GM12878 (cell line): ENCODE results near the gene NCBP2L. TPM values are rescaled to one million over a fixed set of nuclear protein-coding genes. Genes with fewer than 3 reads are reported as not detected.

Experiments used
- ATAC-seq: fragments of 200-7000 bp; cut with Tn5 transposase; 3 replicates; pipeline ENCODE4 v1.9.1; 2020; ENCODE audit warnings: mild to moderate bottlenecking, moderate library complexity
- BruUV-seq: library from RNA; stranded (reverse); fragments of 400-500 nt; replicated peaks from 2 replicates; lab custom pipeline; 2021; lab: Mats Ljungman, UMichigan
- CTCF ChIA-PET: fragments of 300-600 bp; sonication (Branson Sonifier 250); formaldehyde crosslinking; extraction: SDS; loops from one replicate; lab custom pipeline; 2021; ENCODE audit warnings: inconsistent platforms; lab: Yijun Ruan, JAX
- POLR2A ChIA-PET: fragments of 350-600 bp; formaldehyde crosslinking; extraction: SDS; loops from one replicate; lab custom pipeline; 2021; ENCODE audit warnings: inconsistent platforms; lab: Charles Lee
- RAD21 ChIA-PET: fragments of 300-600 bp; sonication (Branson Sonifier 250); formaldehyde crosslinking; loops from one replicate; lab custom pipeline; 2023; ENCODE audit warnings: antibody characterized with exemption; ENCODE audit not compliant: unreplicated experiment; lab: Charles Lee
- SMC1A ChIA-PET: fragments of 300-600 bp; sonication (Branson Sonifier 250); formaldehyde crosslinking; loops from one replicate; lab custom pipeline; 2023; ENCODE audit not compliant: unreplicated experiment, uncharacterized antibody; lab: Charles Lee
- DNase-seq: peaks from one replicate; pipeline ENCODE4 v3.0.0-alpha.2; 2011; ENCODE audit warnings: low read depth, low spot score
- FAIRE-seq: peaks from 3 replicates; lab custom pipeline; 2011; peaks lifted over from hg19 to GRCh38; lab: Jason Lieb, UNC
- H2AFZ ChIP-seq: 2 replicates; pipeline ENCODE4 v1.6.0; 2011; ENCODE audit warnings: low read depth, low read length, control low read depth; ENCODE audit not compliant: control insufficient read depth
- H3K27ac ChIP-seq: 2 replicates; pipeline ENCODE4 v1.5.1; 2011; ENCODE audit warnings: control low read depth; ENCODE audit not compliant: control insufficient read depth, insufficient read depth
- H3K27me3 ChIP-seq, 2 experiments: replicated peaks in 1 of 2; 2 replicates each; pipeline versions ENCODE4 v1.6.0 to v1.6.1; 2011; ENCODE audit warnings: low read length in 1 of 2; ENCODE audit not compliant: control insufficient read depth in 2 of 2, insufficient read depth in 2 of 2
- H3K36me3 ChIP-seq, 2 experiments: 2 replicates each; pipeline ENCODE4 v1.5.1; 2011; ENCODE audit warnings: low read length in 1 of 2; ENCODE audit not compliant: control insufficient read depth in 2 of 2, insufficient read depth in 2 of 2
- H3K4me1 ChIP-seq: 2 replicates; pipeline ENCODE4 v1.6.1; 2011; ENCODE audit warnings: mild to moderate bottlenecking, low read length, moderate library complexity, mixed read lengths; ENCODE audit not compliant: control insufficient read depth, insufficient read depth
- H3K4me2 ChIP-seq: 2 replicates; pipeline ENCODE4 v1.6.0; 2011; ENCODE audit warnings: control low read depth; ENCODE audit not compliant: control insufficient read depth, insufficient read depth
- H3K4me3 ChIP-seq: fragments of 200-600 bp; sonication (generic); 2 replicates; pipeline ENCODE4 v1.5.1; 2016
- H3K79me2 ChIP-seq: 2 replicates; pipeline ENCODE4 v1.6.0; 2011; ENCODE audit warnings: low read length; ENCODE audit not compliant: control insufficient read depth, insufficient read depth
- H3K9ac ChIP-seq: 2 replicates; pipeline ENCODE4 v1.8.0; 2011; ENCODE audit warnings: low read length, control low read depth, mixed read lengths; ENCODE audit not compliant: control insufficient read depth, insufficient read depth
- H3K9me3 ChIP-seq: replicated peaks from 3 replicates; pipeline ENCODE4 v1.5.1; 2011; ENCODE audit warnings: mild to moderate bottlenecking, low read length; ENCODE audit not compliant: control insufficient read depth, insufficient read depth
- H4K20me1 ChIP-seq: 2 replicates; pipeline ENCODE4 v1.6.0; 2011; ENCODE audit not compliant: control insufficient read depth, insufficient read depth
- CHD4 ChIP-seq: fragments of 200-600 bp; sonication (generic); IDR thresholded peaks from 2 replicates; pipeline ENCODE4 v1.6.1; 2016; ENCODE audit warnings: mild to moderate bottlenecking
- E4F1 ChIP-seq: fragments of 450-650 bp; IDR thresholded peaks from 2 replicates; pipeline ENCODE4 v1.6.1; 2018; ENCODE audit warnings: borderline replicate concordance, mild to moderate bottlenecking; ENCODE audit not compliant: partially characterized antibody
- NR2C1 ChIP-seq: fragments of 450-650 bp; IDR thresholded peaks from 2 replicates; pipeline ENCODE4 v1.6.1; 2017; ENCODE audit warnings: antibody characterized with exemption, mild to moderate bottlenecking, moderate library complexity
- POU2F2 ChIP-seq: IDR thresholded peaks from 3 replicates; pipeline ENCODE4 v1.6.1; 2011; ENCODE audit warnings: low read depth, mild to moderate bottlenecking, low read length, borderline replicate concordance
- ZSCAN29 ChIP-seq: fragments of 450-650 bp; IDR thresholded peaks from 2 replicates; pipeline ENCODE4 v1.6.1; 2017; ENCODE audit warnings: mild to moderate bottlenecking, moderate library complexity
- WGBS: methylation state at CpG from one replicate; pipeline ENCODE4 v1.1.6; 2016; ENCODE audit warnings: low lambda C conversion rate; ENCODE audit not compliant: insufficient replicate concordance, insufficient coverage; ENCODE audit errors: missing lambda C conversion rate; 5-methylcytosine and 5-hydroxymethylcytosine counted together
- in situ Hi-C: fragments of 300-500 bp; cut with MboI; formaldehyde crosslinking; loops from 9 replicates; pipeline ENCODE4 v1.14.3; 2018; ENCODE audit warnings: mixed read lengths
- intact Hi-C: fragments of 100-400 bp; cut with micrococcal nuclease; formaldehyde crosslinking; loops from one replicate; pipeline ENCODE4 v1.14.2; 2022; ENCODE audit not compliant: unreplicated experiment
- polyA plus RNA-seq, 11 experiments: library from polyadenylated mRNA; depleted of rRNA in 4 of 11; unstranded in 6 of 11; stranded (reverse) in 5 of 11; fragments of >200 nt; fragmentation: Nextera tagmentation in 4 of 11; fragmentation: Illumina TruSeq in 1 of 11; extraction: Ambion mirVana in 4 of 11; extraction: Trizol in 1 of 11; gene quantifications; 1 replicate in 1 of 11; 2 replicates in 10 of 11; pipeline versions ENCODE4 v1.2.1 to v1.2.3, GENCODE V29; 2011 to 2016; ENCODE audit warnings: inconsistent platforms in 2 of 11, missing spikeins in 2 of 11, low read depth in 1 of 11
- total RNA-seq, 4 experiments: library from RNA; depleted of rRNA in 3 of 4; stranded (reverse); fragments of >200 nt in 3 of 4; fragmentation: Illumina TruSeq in 1 of 4; extraction: Trizol in 1 of 4; gene quantifications; 2 replicates each; pipeline versions ENCODE4 v1.2.1 to v1.2.3, GENCODE V29; 2013 to 2021
- TF ChIP-seq, protein P1 (sequence below): IDR thresholded peaks from 2 replicates; pipeline ENCODE4 v1.6.1; 2012; ENCODE audit warnings: mild to moderate bottlenecking, low read depth, low read length
- TF ChIP-seq, protein P2 (sequence below): fragments of 450-650 bp; IDR thresholded peaks from 2 replicates; pipeline ENCODE4 v1.6.1; 2014; ENCODE audit warnings: mild to moderate bottlenecking

The NCBP2L gene
- total and polyA plus RNA-seq, 10 of the 15 experiments (the other 5 are each of a cell fraction or from before 2014, with no cell fraction given): not detected

DNA sequence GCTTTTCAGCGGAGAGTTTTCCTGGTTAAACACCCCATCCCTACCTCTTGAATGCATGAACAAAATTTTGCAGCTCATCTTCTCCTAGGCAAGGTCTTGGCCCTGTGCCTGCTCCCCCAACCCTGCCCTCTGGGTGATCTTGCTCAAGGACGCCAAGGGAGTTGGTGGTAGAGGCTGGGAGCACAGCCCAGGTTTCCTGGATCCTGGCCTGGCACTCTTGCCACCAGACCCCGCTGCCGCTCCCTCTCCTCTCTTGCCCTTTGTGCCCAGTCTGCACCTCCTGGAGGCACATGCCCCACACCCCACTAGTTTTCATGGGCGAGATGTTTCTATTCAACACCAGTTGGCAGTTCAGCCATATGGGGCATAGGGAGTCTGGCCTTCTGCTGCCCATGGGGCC, 39.3 kb upstream of the NCBP2L start:
- Histone ChIP-seq H3K36me3 (no peaks in the 10 kb centered on the region), H2AFZ (no peak overlapping the region), H3K9ac (no peak overlapping the region), H3K79me2 (no peaks in the 10 kb centered on the region), H3K4me1 (peaks cover 6% of the 10 kb centered on the region), H3K9me3 (no peaks in the 10 kb centered on the region), H3K27me3 (no peaks in the 10 kb centered on the region), H3K4me3 (no peak overlapping the region), H3K27ac (no peak overlapping the region), H4K20me1 (no peaks in the 10 kb centered on the region), H3K4me2 (no peak overlapping the region)
- ChIA-PET SMC1A (no interaction called here), POLR2A (no interaction called here), CTCF (interaction anchor here (1.5 to 2.0 kb wide), 2 partner anchors 23 to 28 kb away, joined by 5 to 6 read pairs; no protein-coding TSS in a partner anchor), RAD21 (no interaction called here)
- 58% methylated on average over 5 of the region's 5 CpGs for WGBS
- FAIRE-seq: no peak
- no TSS peak for BruUV-seq
- in situ Hi-C loops (no loop called here), intact Hi-C loops (no loop called here)
- ATAC-seq: no peak
- TF ChIP-seq, protein P1, sequence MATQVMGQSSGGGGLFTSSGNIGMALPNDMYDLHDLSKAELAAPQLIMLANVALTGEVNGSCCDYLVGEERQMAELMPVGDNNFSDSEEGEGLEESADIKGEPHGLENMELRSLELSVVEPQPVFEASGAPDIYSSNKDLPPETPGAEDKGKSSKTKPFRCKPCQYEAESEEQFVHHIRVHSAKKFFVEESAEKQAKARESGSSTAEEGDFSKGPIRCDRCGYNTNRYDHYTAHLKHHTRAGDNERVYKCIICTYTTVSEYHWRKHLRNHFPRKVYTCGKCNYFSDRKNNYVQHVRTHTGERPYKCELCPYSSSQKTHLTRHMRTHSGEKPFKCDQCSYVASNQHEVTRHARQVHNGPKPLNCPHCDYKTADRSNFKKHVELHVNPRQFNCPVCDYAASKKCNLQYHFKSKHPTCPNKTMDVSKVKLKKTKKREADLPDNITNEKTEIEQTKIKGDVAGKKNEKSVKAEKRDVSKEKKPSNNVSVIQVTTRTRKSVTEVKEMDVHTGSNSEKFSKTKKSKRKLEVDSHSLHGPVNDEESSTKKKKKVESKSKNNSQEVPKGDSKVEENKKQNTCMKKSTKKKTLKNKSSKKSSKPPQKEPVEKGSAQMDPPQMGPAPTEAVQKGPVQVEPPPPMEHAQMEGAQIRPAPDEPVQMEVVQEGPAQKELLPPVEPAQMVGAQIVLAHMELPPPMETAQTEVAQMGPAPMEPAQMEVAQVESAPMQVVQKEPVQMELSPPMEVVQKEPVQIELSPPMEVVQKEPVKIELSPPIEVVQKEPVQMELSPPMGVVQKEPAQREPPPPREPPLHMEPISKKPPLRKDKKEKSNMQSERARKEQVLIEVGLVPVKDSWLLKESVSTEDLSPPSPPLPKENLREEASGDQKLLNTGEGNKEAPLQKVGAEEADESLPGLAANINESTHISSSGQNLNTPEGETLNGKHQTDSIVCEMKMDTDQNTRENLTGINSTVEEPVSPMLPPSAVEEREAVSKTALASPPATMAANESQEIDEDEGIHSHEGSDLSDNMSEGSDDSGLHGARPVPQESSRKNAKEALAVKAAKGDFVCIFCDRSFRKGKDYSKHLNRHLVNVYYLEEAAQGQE: no peak
- TF ChIP-seq NR2C1 (no peak), ZSCAN29 (no peak), CHD4 (no peak), E4F1 (no peak), POU2F2 (no peak)
- TF ChIP-seq, protein P2, sequence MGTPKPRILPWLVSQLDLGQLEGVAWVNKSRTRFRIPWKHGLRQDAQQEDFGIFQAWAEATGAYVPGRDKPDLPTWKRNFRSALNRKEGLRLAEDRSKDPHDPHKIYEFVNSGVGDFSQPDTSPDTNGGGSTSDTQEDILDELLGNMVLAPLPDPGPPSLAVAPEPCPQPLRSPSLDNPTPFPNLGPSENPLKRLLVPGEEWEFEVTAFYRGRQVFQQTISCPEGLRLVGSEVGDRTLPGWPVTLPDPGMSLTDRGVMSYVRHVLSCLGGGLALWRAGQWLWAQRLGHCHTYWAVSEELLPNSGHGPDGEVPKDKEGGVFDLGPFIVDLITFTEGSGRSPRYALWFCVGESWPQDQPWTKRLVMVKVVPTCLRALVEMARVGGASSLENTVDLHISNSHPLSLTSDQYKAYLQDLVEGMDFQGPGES: no peak
- DNase-seq: no peak
